HepG2 (cell line): ENCODE measurements around the gene BCAS4. TPM values are rescaled to one million over a fixed set of nuclear protein-coding genes. Genes with fewer than 3 reads are reported as not detected.

Experiments
- GABPB1 ChIP-seq: IDR thresholded peaks from 2 replicates; pipeline ENCODE4 v1.6.1; 2016; ENCODE audit warnings: mild to moderate bottlenecking, missing genetic modification reagents, moderate library complexity, missing compliant biosample characterization
- HNRNPLL ChIP-seq: fragments of 200-400 bp; formaldehyde crosslinking; IDR thresholded peaks from 2 replicates; pipeline ENCODE4 v1.6.1; 2017; ENCODE audit warnings: mild to moderate bottlenecking, low read depth, low read length; ENCODE audit not compliant: poor library complexity, severe bottlenecking
- JUN ChIP-seq: sonication (generic); formaldehyde crosslinking; IDR thresholded peaks from 2 replicates; pipeline ENCODE4 v1.4.0; 2020; ENCODE audit warnings: mild to moderate bottlenecking, missing genetic modification reagents
- NFIB ChIP-seq: sonication (generic); formaldehyde crosslinking; IDR thresholded peaks from 2 replicates; pipeline ENCODE4 v1.9.0; 2021; ENCODE audit warnings: missing genetic modification reagents, mild to moderate bottlenecking, borderline replicate concordance
- NFYC ChIP-seq: IDR thresholded peaks from 2 replicates; pipeline ENCODE4 v1.6.1; 2016; ENCODE audit warnings: missing genetic modification reagents, missing compliant biosample characterization
- NR2F6 ChIP-seq, 2 experiments: IDR thresholded peaks; 2 replicates each; pipeline ENCODE4 v1.6.1; 2016; ENCODE audit warnings: antibody characterized with exemption in 1 of 2, mild to moderate bottlenecking in 1 of 2
- SOX13 ChIP-seq, 3 experiments: fragments of 450-650 bp in 1 of 3; sonication (generic) in 1 of 3; formaldehyde crosslinking in 1 of 3; IDR thresholded peaks in 2 of 3; conservative IDR thresholded peaks in 1 of 3; 2 replicates each; pipeline versions ENCODE4 v1.5.0 to v1.6.1; 2016 to 2020; ENCODE audit warnings: antibody characterized with exemption in 1 of 3, mild to moderate bottlenecking in 1 of 3, missing compliant biosample characterization in 1 of 3, missing genetic modification reagents in 1 of 3, moderate library complexity in 1 of 3
- SP140L ChIP-seq: sonication (generic); formaldehyde crosslinking; IDR thresholded peaks from 2 replicates; pipeline ENCODE4 v1.4.0; 2020; ENCODE audit warnings: missing genetic modification reagents, borderline replicate concordance
- TBX2 ChIP-seq: sonication (generic); formaldehyde crosslinking; IDR thresholded peaks from 2 replicates; pipeline ENCODE4 v1.5.0; 2020; ENCODE audit warnings: missing genetic modification reagents, mild to moderate bottlenecking, borderline replicate concordance
- ZBTB3 ChIP-seq: sonication (generic); formaldehyde crosslinking; IDR thresholded peaks from 2 replicates; pipeline ENCODE4 v1.4.0; 2020; ENCODE audit warnings: low read depth, mild to moderate bottlenecking, moderate library complexity, missing genetic modification reagents, borderline replicate concordance
- ZBTB7A ChIP-seq: sonication (generic); formaldehyde crosslinking; IDR thresholded peaks from 2 replicates; pipeline ENCODE4 v1.8.0; 2022; ENCODE audit warnings: mild to moderate bottlenecking, missing genetic modification reagents
- ZNF10 ChIP-seq: sonication (generic); formaldehyde crosslinking; IDR thresholded peaks from 2 replicates; pipeline ENCODE4 v1.4.0; 2020; ENCODE audit warnings: mild to moderate bottlenecking, low read depth, missing genetic modification reagents, borderline replicate concordance
- ZNF136 ChIP-seq: sonication (generic); formaldehyde crosslinking; IDR thresholded peaks from 2 replicates; pipeline ENCODE4 v1.8.1; 2022; ENCODE audit warnings: low read depth, mild to moderate bottlenecking, moderate library complexity, missing genetic modification reagents
- ZNF160 ChIP-seq: sonication (generic); formaldehyde crosslinking; IDR thresholded peaks from 2 replicates; pipeline ENCODE4 v1.8.0; 2022; ENCODE audit warnings: mild to moderate bottlenecking, inconsistent platforms, missing genetic modification reagents
- ZNF335 ChIP-seq: sonication (generic); formaldehyde crosslinking; IDR thresholded peaks from 2 replicates; pipeline ENCODE4 v1.4.0; 2020; ENCODE audit warnings: missing genetic modification reagents
- polyA plus RNA-seq, 8 experiments: library from polyadenylated mRNA; depleted of rRNA in 3 of 8; stranded (reverse) in 7 of 8; unstranded in 1 of 8; fragments of >200 nt; fragmentation: Illumina TruSeq in 4 of 8; extraction: Trizol in 4 of 8; gene quantifications; 2 replicates each; pipeline versions ENCODE4 v1.2.1 to v1.2.3, GENCODE V29; 2011 to 2016; ENCODE audit warnings: low read depth in 4 of 8, missing spikeins in 1 of 8, mixed read lengths in 1 of 8; ENCODE audit not compliant: insufficient read depth in 1 of 8
- total RNA-seq, 5 experiments: library from RNA; depleted of rRNA; stranded (reverse); fragments of >200 nt; fragmentation: Illumina TruSeq; extraction: Trizol; gene quantifications; 2 replicates each; pipeline ENCODE4 v1.2.3, GENCODE V29; 2016; ENCODE audit warnings: low read depth in 1 of 5
- TF ChIP-seq, protein P1 (sequence below): IDR thresholded peaks from 2 replicates; pipeline ENCODE4 v1.6.1; 2016; ENCODE audit warnings: low read depth, borderline replicate concordance
- TF ChIP-seq, protein P2 (sequence below): sonication (generic); formaldehyde crosslinking; IDR thresholded peaks from 2 replicates; pipeline ENCODE4; 2020; ENCODE audit warnings: missing genetic modification reagents, mild to moderate bottlenecking, borderline replicate concordance
- TF ChIP-seq, protein P3 (sequence below): IDR thresholded peaks from 2 replicates; pipeline ENCODE4 v1.6.1; 2012; ENCODE audit warnings: low read length, improper control_type of control experiment
- TF ChIP-seq, protein P4 (sequence below): sonication (generic); formaldehyde crosslinking; IDR thresholded peaks from 2 replicates; pipeline ENCODE4 v1.8.1; 2023; ENCODE audit warnings: missing genetic modification reagents, mild to moderate bottlenecking, borderline replicate concordance
- TF ChIP-seq, protein P5 (sequence below): sonication (generic); formaldehyde crosslinking; IDR thresholded peaks from 2 replicates; pipeline ENCODE4 v1.8.1; 2023; ENCODE audit warnings: mild to moderate bottlenecking, moderate library complexity, missing genetic modification reagents

The BCAS4 gene
- total and polyA plus RNA-seq, 2 of the 13 experiments (the other 11 are each of a cell fraction or from before 2014, with no cell fraction given), result 7.2 to 8.0 TPM

DNA sequence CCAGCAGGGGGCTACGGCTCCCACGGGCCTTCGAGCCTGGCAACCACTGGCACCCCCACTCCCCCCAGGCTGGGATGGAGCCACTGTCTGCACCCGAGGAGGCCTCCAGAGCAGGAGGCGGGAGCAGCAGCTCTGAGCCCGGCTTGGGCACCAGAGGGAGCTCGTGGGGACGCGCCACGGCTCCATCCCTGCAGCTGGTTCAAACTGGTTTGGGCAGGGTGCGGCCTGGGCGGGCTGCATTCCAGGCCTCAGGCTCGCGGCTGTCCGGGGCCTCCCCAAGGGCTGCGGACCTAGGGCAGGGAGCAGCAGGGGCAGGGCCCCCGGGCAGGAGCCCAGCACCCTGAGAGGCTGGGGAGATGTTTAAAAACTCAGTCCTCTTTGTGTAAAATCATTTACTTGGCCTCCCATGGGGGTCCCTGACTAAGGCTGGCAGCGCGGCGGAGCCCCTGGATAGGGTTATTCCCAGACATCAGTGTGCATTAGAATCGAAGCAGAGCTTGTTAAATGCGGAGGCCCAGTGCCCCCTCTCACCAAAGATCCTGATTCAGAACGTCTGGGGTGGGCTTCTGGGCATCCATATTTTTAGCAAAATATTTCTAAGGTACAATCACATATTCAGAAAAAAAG, 4.1 kb upstream of the BCAS4 start (continued):
- TF ChIP-seq, protein P1, sequence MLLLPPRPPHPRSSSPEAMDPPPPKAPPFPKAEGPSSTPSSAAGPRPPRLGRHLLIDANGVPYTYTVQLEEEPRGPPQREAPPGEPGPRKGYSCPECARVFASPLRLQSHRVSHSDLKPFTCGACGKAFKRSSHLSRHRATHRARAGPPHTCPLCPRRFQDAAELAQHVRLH (CRISPR knock-in tag), result peak; percentile 76; the same call in 1 of the 2 replicates
- peak; percentile 95 for TF ChIP-seq SOX13 (IDR thresholded peaks at IDR 0.05)
- peak in 1 of 2 experiments; percentile 69; a peak in 2 of 4 replicates for TF ChIP-seq SOX13 (CRISPR knock-in tag; conservative IDR thresholded peaks at IDR 0.05 in 1 of 2, IDR thresholded peaks at IDR 0.05 in 1 of 2)
- TF ChIP-seq NFYC (CRISPR knock-in tag), result peak; percentile 35; the same call in 1 of the 2 replicates
- peak; percentile 90; the same call in 1 of the 2 replicates for TF ChIP-seq TBX2 (CRISPR knock-in tag)
- TF ChIP-seq ZNF335, result peak; percentile 78
- TF ChIP-seq NR2F6 (IDR thresholded peaks at IDR 0.05), result no peak
- peak; percentile 84 for TF ChIP-seq NR2F6 (CRISPR knock-in tag; IDR thresholded peaks at IDR 0.05)
- peak; percentile 90 for TF ChIP-seq ZBTB7A (CRISPR knock-in tag)
- TF ChIP-seq, protein P2, sequence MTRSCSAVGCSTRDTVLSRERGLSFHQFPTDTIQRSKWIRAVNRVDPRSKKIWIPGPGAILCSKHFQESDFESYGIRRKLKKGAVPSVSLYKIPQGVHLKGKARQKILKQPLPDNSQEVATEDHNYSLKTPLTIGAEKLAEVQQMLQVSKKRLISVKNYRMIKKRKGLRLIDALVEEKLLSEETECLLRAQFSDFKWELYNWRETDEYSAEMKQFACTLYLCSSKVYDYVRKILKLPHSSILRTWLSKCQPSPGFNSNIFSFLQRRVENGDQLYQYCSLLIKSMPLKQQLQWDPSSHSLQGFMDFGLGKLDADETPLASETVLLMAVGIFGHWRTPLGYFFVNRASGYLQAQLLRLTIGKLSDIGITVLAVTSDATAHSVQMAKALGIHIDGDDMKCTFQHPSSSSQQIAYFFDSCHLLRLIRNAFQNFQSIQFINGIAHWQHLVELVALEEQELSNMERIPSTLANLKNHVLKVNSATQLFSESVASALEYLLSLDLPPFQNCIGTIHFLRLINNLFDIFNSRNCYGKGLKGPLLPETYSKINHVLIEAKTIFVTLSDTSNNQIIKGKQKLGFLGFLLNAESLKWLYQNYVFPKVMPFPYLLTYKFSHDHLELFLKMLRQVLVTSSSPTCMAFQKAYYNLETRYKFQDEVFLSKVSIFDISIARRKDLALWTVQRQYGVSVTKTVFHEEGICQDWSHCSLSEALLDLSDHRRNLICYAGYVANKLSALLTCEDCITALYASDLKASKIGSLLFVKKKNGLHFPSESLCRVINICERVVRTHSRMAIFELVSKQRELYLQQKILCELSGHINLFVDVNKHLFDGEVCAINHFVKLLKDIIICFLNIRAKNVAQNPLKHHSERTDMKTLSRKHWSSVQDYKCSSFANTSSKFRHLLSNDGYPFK (CRISPR knock-in tag), result peak; percentile 84
- TF ChIP-seq HNRNPLL, result peak; percentile 70
- no peak for TF ChIP-seq ZNF10
- TF ChIP-seq, protein P3, sequence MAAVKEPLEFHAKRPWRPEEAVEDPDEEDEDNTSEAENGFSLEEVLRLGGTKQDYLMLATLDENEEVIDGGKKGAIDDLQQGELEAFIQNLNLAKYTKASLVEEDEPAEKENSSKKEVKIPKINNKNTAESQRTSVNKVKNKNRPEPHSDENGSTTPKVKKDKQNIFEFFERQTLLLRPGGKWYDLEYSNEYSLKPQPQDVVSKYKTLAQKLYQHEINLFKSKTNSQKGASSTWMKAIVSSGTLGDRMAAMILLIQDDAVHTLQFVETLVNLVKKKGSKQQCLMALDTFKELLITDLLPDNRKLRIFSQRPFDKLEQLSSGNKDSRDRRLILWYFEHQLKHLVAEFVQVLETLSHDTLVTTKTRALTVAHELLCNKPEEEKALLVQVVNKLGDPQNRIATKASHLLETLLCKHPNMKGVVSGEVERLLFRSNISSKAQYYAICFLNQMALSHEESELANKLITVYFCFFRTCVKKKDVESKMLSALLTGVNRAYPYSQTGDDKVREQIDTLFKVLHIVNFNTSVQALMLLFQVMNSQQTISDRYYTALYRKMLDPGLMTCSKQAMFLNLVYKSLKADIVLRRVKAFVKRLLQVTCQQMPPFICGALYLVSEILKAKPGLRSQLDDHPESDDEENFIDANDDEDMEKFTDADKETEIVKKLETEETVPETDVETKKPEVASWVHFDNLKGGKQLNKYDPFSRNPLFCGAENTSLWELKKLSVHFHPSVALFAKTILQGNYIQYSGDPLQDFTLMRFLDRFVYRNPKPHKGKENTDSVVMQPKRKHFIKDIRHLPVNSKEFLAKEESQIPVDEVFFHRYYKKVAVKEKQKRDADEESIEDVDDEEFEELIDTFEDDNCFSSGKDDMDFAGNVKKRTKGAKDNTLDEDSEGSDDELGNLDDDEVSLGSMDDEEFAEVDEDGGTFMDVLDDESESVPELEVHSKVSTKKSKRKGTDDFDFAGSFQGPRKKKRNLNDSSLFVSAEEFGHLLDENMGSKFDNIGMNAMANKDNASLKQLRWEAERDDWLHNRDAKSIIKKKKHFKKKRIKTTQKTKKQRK, result no peak
- no peak for TF ChIP-seq SP140L
- TF ChIP-seq GABPB1, result peak; percentile 84
- TF ChIP-seq ZBTB3, result no peak
- TF ChIP-seq ZNF160 (CRISPR knock-in tag), result peak; percentile 92
- no peak for TF ChIP-seq NFIB (CRISPR knock-in tag)
- no peak for TF ChIP-seq JUN (CRISPR knock-in tag)
- TF ChIP-seq ZNF136 (CRISPR knock-in tag), result peak; percentile 74; the same call in 1 of the 2 replicates
- TF ChIP-seq, protein P4, sequence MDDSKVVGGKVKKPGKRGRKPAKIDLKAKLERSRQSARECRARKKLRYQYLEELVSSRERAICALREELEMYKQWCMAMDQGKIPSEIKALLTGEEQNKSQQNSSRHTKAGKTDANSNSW (CRISPR knock-in tag), result peak; percentile 91; the same call in 1 of the 2 replicates
- TF ChIP-seq, protein P5, sequence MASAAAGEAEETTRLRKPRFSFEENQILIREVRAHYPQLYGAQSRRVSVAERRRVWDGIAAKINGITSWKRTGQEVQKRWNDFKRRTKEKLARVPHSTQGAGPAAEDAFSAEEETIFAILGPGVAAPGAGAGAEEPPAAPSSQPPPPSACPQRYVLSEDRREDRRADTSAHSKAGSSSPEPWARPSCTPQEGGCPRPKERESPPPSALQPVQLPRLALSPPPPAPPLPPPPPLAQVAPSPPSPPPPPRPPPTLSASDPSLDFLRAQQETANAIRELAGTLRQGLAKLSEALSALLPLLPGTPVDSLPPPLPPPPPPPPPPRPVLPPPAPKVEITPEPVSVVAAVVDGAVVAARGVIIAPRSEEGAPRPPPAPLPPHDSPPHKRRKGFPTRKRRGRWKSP (CRISPR knock-in tag), result peak; percentile 54; the same call in 1 of the 2 replicates
